Glomerular endothelial cell (primary cell): ENCODE measurements around the gene CROT. TPM values are rescaled to one million over a fixed set of nuclear protein-coding genes. Genes with fewer than 3 reads are reported as not detected.

Experiments used
- DNase-seq: peaks from one replicate; pipeline ENCODE4 v3.0.0-alpha.2; 2011; ENCODE audit warnings: low read depth, low spot score; ENCODE audit errors: extremely low read depth
- total RNA-seq: library from RNA; depleted of rRNA; stranded (reverse); fragments of >200 nt; gene quantifications from 2 replicates; pipeline ENCODE4 v1.2.3, GENCODE V29; 2015

Gene CROT
- total RNA-seq, 1 donor from 2014 or later = 33.3 TPM

GRCh38 chr7:87341441-87341840, 4.0 kb upstream of the CROT start:
- no peak for DNase-seq

- DNase-seq = no peak
These were observed 3.2 kb upstream of the CROT start for GRCh38 chr7:87342231-87342630.

- no peak for DNase-seq
These were observed 1.0 kb upstream of the CROT start for GRCh38 chr7:87344446-87344845.

GRCh38 chr7:87345962-87346371, 503 bp downstream of the CROT start:
- no peak for DNase-seq

GRCh38 chr7:87347207-87347606, 1.7 kb downstream of the CROT start:
- no peak for DNase-seq

- DNase-seq = no peak
These were observed 2.2 kb downstream of the CROT start for GRCh38 chr7:87347664-87348063.

- DNase-seq = no peak
These were observed 9.3 kb downstream of the CROT start for GRCh38 chr7:87354749-87355148.

GRCh38 chr7:87356448-87356847, 11.0 kb downstream of the CROT start:
- DNase-seq = no peak

- no peak for DNase-seq
These were observed 13.9 kb downstream of the CROT start for GRCh38 chr7:87359366-87359765.

- DNase-seq = no peak
These were observed 15.9 kb downstream of the CROT start for GRCh38 chr7:87361320-87361719.

GRCh38 chr7:87363342-87363741, 17.9 kb downstream of the CROT start:
- DNase-seq = no peak

GRCh38 chr7:87364246-87364645, 18.8 kb downstream of the CROT start:
- DNase-seq = no peak

- no peak for DNase-seq
These were observed 23.8 kb downstream of the CROT start for GRCh38 chr7:87369216-87369615.

- DNase-seq = no peak
These were observed 25.3 kb downstream of the CROT start for GRCh38 chr7:87370660-87371180.

GRCh38 chr7:87375662-87376435, 30.4 kb downstream of the CROT start:
- no peak for DNase-seq

- no peak for DNase-seq
These were observed 35.4 kb downstream of the CROT start for GRCh38 chr7:87380905-87381304.

GRCh38 chr7:87391020-87391701, 45.7 kb downstream of the CROT start:
- no peak for DNase-seq

GRCh38 chr7:87395442-87396020, 50.1 kb downstream of the CROT start:
- no peak for DNase-seq

GRCh38 chr7:87398446-87398845, 53.0 kb downstream of the CROT start:
- no peak for DNase-seq

- no peak for DNase-seq
These were observed 59.2 kb downstream of the CROT start for GRCh38 chr7:87404674-87405073.

- no peak for DNase-seq
These were observed 65.7 kb downstream of the CROT start for GRCh38 chr7:87411186-87411585.

GRCh38 chr7:87413029-87413428, 67.6 kb downstream of the CROT start:
- no peak for DNase-seq
